GM12874 (cell line): Measurements from ENCODE around the gene BACH1.

Experiments used
- TF ChIP-seq, protein P1 (sequence below): IDR thresholded peaks from 2 replicates; pipeline ENCODE4 v1.5.1; 2011; ENCODE audit warnings: low read depth, mild to moderate bottlenecking, control low read depth, low read length, moderate library complexity; ENCODE audit not compliant: insufficient read depth

BACH1 gene

DNA sequence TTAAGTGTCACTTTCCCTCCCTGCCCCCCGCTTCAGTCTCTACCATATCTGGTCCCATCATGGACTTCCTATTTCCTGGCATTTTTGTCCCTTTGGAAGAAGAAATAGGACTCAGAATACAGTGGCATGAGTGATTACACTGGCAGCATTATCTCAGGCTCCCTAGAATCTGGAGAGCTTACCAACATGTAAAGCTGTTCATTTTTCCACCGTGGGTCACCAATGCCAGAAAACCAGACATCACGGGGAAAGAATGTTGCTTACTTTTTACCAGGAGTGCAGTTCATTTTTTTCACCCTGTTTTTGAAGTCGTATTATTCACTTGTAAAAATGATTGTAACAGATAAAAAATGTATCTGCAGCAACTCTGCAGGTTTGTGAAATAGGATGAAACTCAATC, 44.8 kb downstream of the BACH1 start:
- TF ChIP-seq, protein P1, sequence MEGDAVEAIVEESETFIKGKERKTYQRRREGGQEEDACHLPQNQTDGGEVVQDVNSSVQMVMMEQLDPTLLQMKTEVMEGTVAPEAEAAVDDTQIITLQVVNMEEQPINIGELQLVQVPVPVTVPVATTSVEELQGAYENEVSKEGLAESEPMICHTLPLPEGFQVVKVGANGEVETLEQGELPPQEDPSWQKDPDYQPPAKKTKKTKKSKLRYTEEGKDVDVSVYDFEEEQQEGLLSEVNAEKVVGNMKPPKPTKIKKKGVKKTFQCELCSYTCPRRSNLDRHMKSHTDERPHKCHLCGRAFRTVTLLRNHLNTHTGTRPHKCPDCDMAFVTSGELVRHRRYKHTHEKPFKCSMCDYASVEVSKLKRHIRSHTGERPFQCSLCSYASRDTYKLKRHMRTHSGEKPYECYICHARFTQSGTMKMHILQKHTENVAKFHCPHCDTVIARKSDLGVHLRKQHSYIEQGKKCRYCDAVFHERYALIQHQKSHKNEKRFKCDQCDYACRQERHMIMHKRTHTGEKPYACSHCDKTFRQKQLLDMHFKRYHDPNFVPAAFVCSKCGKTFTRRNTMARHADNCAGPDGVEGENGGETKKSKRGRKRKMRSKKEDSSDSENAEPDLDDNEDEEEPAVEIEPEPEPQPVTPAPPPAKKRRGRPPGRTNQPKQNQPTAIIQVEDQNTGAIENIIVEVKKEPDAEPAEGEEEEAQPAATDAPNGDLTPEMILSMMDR = no peak

DNA sequence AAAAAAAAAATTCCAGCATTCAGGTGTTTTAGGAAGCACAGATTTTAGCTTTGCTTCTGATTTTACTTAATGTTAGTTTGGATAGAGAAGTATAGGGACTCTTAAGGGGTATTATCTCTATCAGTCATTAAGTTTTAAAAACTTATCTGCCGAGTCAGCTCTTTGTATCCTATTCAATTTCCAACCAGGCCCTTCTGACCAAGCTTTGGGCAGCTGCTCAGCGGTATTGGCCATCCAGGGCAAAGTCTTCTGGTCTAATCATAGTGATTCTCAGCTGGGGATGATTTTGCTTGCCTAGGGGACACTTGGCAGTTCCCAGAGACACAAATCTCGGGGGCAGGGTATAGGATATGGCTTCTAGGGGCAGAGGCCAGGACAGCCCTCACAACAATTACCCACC, 47.6 kb downstream of the BACH1 start:
- TF ChIP-seq, protein P1 = no peak

DNA sequence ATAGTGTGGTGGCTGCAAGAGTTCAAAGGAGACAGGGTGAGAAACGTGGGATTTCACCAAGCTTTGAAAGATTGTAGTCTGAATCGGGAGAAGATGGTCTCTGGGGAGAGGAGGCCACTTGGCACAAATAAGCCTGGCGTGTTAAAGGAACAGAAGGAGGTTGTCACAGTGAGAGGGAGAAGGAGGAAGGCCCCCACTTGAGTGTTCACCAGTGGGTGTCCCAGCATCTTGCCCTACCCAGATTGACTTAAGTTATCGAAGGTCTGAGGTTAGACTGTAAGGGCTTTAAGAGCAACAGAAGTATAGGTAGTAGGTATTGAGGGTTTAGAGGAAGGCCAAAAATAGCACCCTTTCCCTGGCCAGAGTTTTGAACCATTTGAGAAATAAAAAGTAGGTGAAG, 48.0 kb downstream of the BACH1 start:
- TF ChIP-seq, protein P1 = no peak

DNA sequence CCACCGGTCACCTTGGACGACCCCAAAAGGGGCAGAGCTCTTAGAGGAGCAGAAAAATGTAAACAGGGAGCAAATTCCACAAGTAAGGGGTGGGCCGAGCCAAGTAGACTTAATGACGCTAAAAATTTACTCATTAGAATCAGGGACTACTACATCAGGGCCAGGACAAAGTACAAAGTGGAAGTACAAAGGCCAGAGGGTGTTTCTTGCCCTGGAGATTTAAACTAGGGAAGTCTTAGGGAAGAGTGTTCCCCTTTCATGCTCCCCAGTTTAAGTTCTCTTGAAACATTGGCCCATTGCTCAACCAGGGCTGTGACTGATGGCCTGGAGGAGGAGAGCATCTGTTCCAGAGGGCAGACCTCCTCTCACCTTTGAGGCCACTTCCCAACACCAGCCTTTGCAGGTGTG, 48.6 kb downstream of the BACH1 start:
- TF ChIP-seq, protein P1 = no peak

DNA sequence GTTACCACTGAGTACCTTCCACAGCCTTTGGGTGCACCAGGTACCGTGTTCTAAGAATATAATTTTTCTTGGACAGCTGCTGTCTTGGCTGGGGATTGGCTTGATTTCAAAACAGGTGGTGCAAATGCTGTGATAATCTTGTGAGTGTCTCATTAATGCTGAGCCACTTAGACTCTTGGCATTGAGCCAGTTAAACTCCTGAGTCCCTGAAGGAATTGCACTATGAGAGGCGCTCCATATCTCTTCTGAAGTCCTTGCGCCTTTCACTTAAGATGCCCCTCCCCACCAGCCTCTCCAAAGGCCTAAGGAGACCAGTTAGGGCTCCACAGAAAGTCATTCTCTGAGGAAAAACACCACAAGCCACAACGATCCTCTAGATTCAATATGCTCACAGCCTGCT, 51.0 kb downstream of the BACH1 start:
- TF ChIP-seq, protein P1 = no peak

DNA sequence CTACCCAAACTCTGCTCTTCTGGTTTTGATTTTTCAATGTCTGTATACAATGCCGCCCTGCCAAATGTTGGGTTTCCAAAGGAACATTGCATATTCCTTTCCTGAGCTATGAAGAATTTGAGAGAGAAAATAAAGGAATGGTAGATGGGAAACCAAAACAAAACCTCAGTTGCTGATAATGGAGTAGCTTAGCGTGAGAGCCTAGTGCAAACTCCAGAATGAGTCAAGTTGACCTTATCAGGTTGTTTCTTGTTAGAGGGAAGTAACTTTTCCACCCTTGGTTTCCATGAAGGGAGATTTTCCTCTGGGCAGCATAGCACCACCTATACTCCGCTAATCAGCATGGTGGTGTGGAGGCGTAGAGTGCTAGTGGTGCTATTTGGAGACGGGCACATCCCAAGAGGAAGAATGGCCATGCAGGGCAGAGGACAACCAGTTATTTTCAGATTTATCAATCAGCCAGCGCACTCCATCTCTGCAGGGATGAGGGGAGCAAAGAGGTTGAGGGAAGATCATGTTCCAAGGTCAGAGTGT, 51.6 kb downstream of the BACH1 start:
- TF ChIP-seq, protein P1 = no peak

DNA sequence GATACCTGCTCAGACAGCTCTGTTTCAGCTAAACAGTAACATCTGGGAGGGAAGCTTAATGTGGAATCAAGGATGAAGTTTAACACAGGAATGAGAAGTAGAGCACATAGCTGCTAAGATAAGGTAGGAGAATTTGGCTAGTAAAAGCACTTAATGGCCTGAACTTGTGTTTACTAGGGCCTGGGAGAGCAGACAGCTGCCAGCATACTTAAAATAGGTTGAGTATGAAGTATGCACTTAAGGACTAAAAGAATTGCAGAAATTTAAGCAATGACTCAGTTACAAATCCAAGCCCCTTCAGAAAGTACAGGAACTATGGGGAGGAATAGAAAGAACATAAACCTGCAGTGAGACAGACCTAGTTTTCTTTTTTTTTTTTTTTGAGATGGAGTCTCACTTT, 53.0 kb downstream of the BACH1 start:
- TF ChIP-seq, protein P1 = no peak
